Transverse colon (tissue), 4 donors: ENCODE measurements around the gene SLC39A8.

Experiments
- POLR2AphosphoS5 ChIP-seq, 3 donors: sonication (generic); formaldehyde crosslinking; IDR thresholded peaks; one replicate each; pipeline ENCODE4 v1.6.1; 2016; ENCODE audit warnings: antibody characterized with exemption in 3 of 3
- TF ChIP-seq, protein P1 (sequence below), 5 experiments: fragments of 200-600 bp in 3 of 5; fragments of 450-650 bp in 2 of 5; sonication (generic) in 3 of 5; IDR thresholded peaks; 1 replicate in 2 of 5; 2 replicates in 3 of 5; pipeline ENCODE4 v1.5.1; 2016 to 2017; ENCODE audit warnings: antibody characterized with exemption in 5 of 5, inconsistent platforms in 3 of 5, mild to moderate bottlenecking in 2 of 5, moderate library complexity in 1 of 5

DNA sequence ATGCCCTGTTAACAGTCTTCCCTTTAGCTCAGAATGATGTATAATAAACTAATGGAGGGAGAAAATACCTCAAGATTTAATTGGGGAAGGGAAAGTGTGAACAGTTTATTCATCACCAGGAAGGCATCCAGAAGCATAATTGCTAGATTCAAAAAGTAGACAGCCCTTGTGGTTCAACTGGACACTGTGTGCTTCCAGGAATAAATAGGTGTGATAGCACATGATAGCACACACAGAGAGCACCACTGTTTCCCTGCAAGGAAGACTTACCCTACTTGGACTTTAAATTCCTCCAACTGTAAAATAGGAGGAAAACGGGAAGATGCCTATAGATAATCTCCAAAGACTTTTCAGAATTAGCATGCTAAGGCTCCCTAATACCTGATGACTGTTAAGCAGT is 27.8 kb downstream of the SLC39A8 start:
- TF ChIP-seq, protein P1, sequence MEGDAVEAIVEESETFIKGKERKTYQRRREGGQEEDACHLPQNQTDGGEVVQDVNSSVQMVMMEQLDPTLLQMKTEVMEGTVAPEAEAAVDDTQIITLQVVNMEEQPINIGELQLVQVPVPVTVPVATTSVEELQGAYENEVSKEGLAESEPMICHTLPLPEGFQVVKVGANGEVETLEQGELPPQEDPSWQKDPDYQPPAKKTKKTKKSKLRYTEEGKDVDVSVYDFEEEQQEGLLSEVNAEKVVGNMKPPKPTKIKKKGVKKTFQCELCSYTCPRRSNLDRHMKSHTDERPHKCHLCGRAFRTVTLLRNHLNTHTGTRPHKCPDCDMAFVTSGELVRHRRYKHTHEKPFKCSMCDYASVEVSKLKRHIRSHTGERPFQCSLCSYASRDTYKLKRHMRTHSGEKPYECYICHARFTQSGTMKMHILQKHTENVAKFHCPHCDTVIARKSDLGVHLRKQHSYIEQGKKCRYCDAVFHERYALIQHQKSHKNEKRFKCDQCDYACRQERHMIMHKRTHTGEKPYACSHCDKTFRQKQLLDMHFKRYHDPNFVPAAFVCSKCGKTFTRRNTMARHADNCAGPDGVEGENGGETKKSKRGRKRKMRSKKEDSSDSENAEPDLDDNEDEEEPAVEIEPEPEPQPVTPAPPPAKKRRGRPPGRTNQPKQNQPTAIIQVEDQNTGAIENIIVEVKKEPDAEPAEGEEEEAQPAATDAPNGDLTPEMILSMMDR (IDR thresholded peaks at IDR 0.05), result no peak
- TF ChIP-seq POLR2AphosphoS5 (IDR thresholded peaks at IDR 0.05), result no peak
